Vagina (tissue), 2 donors: Measurements from ENCODE around the gene C11orf65. TPM values are rescaled to one million over a fixed set of nuclear protein-coding genes. Genes with fewer than 3 reads are reported as not detected.
A peak's percentile ranks its signal among the peaks of the same experiment; 100 is the strongest.

Experiments
- DNase-seq, 2 donors: peaks; one replicate each; pipeline ENCODE4 v3.0.0-alpha.2; 2017; ENCODE audit errors: extremely low spot score in 2 of 2
- H3K27ac ChIP-seq: fragments of 200-600 bp; sonication (generic); one replicate; pipeline ENCODE4 v1.5.1; 2019
- H3K27me3 ChIP-seq: fragments of 200-600 bp; sonication (generic); one replicate; pipeline ENCODE4 v1.5.1; 2019
- H3K36me3 ChIP-seq, 2 donors: fragments of 200-600 bp; sonication (generic); one replicate each; pipeline ENCODE4 v1.5.1; 2017 to 2019
- H3K4me1 ChIP-seq: fragments of 200-600 bp; sonication (generic); one replicate; pipeline ENCODE4 v1.5.1; 2019
- H3K4me3 ChIP-seq, 2 donors: fragments of 200-600 bp; sonication (generic); 1 replicate in 1 of 2; 2 replicates in 1 of 2; pipeline ENCODE4 v1.5.1; 2016 to 2019
- H3K9me3 ChIP-seq: fragments of 200-600 bp; sonication (generic); one replicate; pipeline ENCODE4 v1.5.1; 2019
- POLR2A ChIP-seq, 2 donors: fragments of 450-650 bp; IDR thresholded peaks; one replicate each; pipeline ENCODE4 v1.6.1; 2017; ENCODE audit warnings: antibody characterized with exemption in 2 of 2, mild to moderate bottlenecking in 2 of 2, moderate library complexity in 2 of 2
- POLR2AphosphoS5 ChIP-seq, 2 donors: sonication (generic); formaldehyde crosslinking; IDR thresholded peaks; one replicate each; pipeline ENCODE4 v1.9.0; 2017; ENCODE audit warnings: antibody characterized with exemption in 2 of 2, mild to moderate bottlenecking in 2 of 2, low read depth in 1 of 2; ENCODE audit not compliant: insufficient read depth in 1 of 2
- intact Hi-C: fragments of 100-400 bp; cut with DNase I; formaldehyde crosslinking; loops from one replicate; pipeline ENCODE4 v1.15.1; 2023
- total RNA-seq: library from RNA; depleted of rRNA; stranded (reverse); fragments of >200 nt; gene quantifications from one replicate; pipeline ENCODE4 v1.2.3, GENCODE V29; 2016
- TF ChIP-seq, protein P1 (sequence below), 3 experiments: fragments of 450-650 bp in 2 of 3; fragments of 200-600 bp in 1 of 3; sonication (generic) in 1 of 3; IDR thresholded peaks; one replicate each; pipeline ENCODE4 v1.5.1; 2017 to 2019; ENCODE audit warnings: antibody characterized with exemption in 3 of 3, mild to moderate bottlenecking in 2 of 3, moderate library complexity in 2 of 3

The C11orf65 gene
- total RNA-seq, 1 donor from 2014 or later: 0.25 TPM

DNA sequence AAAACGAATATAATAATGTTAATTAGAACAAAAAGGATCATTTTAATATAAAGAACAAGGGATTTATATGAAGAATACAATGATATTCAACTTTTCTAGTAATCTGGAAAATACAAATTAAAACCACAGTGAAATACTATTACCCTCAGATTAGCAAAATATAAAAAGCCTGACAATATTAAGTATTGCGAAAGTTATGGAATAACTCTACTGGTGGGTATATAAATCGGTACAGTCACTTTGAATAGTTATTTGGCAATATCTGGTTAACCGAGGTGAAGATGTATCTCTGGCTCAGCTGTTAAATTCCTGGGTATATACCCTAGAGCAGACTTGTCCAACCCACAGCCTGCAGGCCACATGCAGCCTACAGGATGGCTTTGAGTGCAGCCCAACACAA, 125.7 kb downstream of the C11orf65 start:
- H3K27ac ChIP-seq: no peak overlapping the region
- H3K27me3 ChIP-seq: no peaks in the 10 kb centered on the region
- no peak for DNase-seq
- intact Hi-C loops: no loop called here
- peaks cover 0 to 9% of the 10 kb centered on the region in 2 donors for H3K36me3 ChIP-seq
- H3K9me3 ChIP-seq: no peaks in the 10 kb centered on the region
- no peaks in the 10 kb centered on the region for H3K4me1 ChIP-seq
- TF ChIP-seq POLR2AphosphoS5 (IDR thresholded peaks at IDR 0.05; ENCODE audit: insufficient read depth in 1 of 2, low read depth in 1 of 2) (no peak), POLR2A (IDR thresholded peaks at IDR 0.05) (no peak)
- TF ChIP-seq, protein P1, sequence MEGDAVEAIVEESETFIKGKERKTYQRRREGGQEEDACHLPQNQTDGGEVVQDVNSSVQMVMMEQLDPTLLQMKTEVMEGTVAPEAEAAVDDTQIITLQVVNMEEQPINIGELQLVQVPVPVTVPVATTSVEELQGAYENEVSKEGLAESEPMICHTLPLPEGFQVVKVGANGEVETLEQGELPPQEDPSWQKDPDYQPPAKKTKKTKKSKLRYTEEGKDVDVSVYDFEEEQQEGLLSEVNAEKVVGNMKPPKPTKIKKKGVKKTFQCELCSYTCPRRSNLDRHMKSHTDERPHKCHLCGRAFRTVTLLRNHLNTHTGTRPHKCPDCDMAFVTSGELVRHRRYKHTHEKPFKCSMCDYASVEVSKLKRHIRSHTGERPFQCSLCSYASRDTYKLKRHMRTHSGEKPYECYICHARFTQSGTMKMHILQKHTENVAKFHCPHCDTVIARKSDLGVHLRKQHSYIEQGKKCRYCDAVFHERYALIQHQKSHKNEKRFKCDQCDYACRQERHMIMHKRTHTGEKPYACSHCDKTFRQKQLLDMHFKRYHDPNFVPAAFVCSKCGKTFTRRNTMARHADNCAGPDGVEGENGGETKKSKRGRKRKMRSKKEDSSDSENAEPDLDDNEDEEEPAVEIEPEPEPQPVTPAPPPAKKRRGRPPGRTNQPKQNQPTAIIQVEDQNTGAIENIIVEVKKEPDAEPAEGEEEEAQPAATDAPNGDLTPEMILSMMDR (IDR thresholded peaks at IDR 0.05): no peak
- no peak overlapping the region for H3K4me3 ChIP-seq

DNA sequence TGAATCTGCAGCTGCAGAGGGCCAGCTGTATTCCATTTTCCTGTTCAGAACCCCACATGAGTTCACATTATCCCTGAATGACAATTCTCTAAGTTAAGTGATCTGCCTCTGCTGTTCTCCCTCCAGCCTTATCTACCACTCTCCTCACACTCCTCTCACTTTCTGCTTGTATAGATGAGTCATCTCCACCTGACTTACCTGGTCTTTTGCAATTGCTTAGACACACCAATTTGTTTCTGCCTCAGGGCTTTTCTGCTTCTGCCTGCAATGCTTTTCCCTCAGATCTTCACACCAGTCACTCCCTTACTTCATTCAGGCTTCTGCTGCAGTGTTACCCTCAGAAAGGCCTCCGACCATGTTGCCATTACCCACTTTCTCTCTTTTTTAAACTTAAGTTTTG, 126.4 kb downstream of the C11orf65 start:
- no peaks in the 10 kb centered on the region for H3K9me3 ChIP-seq
- intact Hi-C loops: no loop called here

DNA sequence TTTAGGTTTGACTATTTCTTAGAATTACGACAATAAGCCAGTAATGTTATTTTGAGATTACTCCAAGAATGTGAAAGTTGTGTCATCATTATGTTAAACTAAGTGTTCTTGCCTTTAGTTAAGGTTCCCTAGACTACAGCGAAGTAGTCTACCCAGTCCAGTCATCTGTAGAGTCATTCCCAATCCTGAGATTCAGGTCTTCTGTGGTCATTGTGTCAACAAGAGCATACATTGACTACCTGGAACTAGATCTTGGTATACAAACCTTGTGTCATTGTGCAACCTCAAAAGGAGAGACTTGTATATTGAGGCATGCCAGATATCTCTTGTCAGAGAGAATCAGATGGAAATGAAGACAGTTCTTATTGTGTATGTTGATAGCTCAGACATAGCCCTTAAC, 128.6 kb downstream of the C11orf65 start:
- Histone ChIP-seq H3K36me3 (peaks cover 0 to 22% of the 10 kb centered on the region in 2 donors), H3K27me3 (no peaks in the 10 kb centered on the region), H3K27ac (no peak overlapping the region), H3K4me1 (no peaks in the 10 kb centered on the region), H3K4me3 (no peak overlapping the region), H3K9me3 (no peaks in the 10 kb centered on the region)
- TF ChIP-seq POLR2A (IDR thresholded peaks at IDR 0.05): no peak
- TF ChIP-seq, protein P1 (IDR thresholded peaks at IDR 0.05): no peak
- no peak for TF ChIP-seq POLR2AphosphoS5 (IDR thresholded peaks at IDR 0.05; ENCODE audit: insufficient read depth in 1 of 2, low read depth in 1 of 2)
- DNase-seq: no peak
- intact Hi-C loops: no loop called here

More for the DNA sequence above, 126.4 kb downstream of the C11orf65 start:
- no peak for DNase-seq
- Histone ChIP-seq H3K4me1 (no peaks in the 10 kb centered on the region), H3K27me3 (no peaks in the 10 kb centered on the region), H3K27ac (no peak overlapping the region), H3K4me3 (no peak overlapping the region), H3K36me3 (peaks cover 0 to 15% of the 10 kb centered on the region in 2 donors)
- TF ChIP-seq POLR2AphosphoS5 (IDR thresholded peaks at IDR 0.05; ENCODE audit: insufficient read depth in 1 of 2, low read depth in 1 of 2) (peak in 1 of 2 donors; percentile 84), POLR2A (IDR thresholded peaks at IDR 0.05) (no peak)

DNA sequence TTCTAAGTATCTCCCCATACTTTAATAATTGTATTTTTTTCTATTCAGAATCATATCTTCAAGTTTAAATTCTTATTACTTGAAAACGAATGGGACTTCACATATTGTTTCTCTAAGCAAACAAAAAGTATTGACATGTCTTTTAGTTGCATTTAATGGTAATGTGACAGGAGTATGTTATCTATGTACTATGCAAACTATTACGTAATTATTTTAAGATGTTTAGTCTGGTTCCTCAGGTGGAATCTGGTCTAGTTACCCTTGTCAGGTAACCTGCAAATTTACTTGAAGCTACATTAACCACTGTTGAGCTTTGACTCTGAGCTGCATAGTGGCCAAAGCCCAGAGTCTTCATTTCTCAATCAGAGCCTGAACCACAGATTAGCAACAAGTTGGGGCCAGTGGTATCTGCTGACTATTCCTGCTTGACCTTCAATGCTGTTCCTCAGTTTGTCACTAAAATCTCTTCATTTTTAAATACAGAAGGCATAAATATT, 133.9 kb downstream of the C11orf65 start:
- no peak for DNase-seq
- Histone ChIP-seq H3K4me1 (no peaks in the 10 kb centered on the region), H3K4me3 (no peak overlapping the region), H3K27ac (no peak overlapping the region), H3K27me3 (no peaks in the 10 kb centered on the region), H3K36me3 (peaks cover 0 to 49% of the 10 kb centered on the region in 2 donors), H3K9me3 (no peaks in the 10 kb centered on the region)
- TF ChIP-seq POLR2AphosphoS5 (IDR thresholded peaks at IDR 0.05; ENCODE audit: insufficient read depth in 1 of 2, low read depth in 1 of 2) (no peak), POLR2A (IDR thresholded peaks at IDR 0.05) (no peak)
- TF ChIP-seq, protein P1 (IDR thresholded peaks at IDR 0.05): no peak
- intact Hi-C loops: no loop called here

Other genes with a start within 250 kb of the C11orf65 start
- 15.2 TPM for gene NPAT, start 244.9 kb downstream of the C11orf65 start, total RNA-seq
- 59.9 TPM for gene ATM, start 244.5 kb downstream of the C11orf65 start, total RNA-seq
- 24.8 TPM for gene POGLUT3, start 30.9 kb upstream of the C11orf65 start, total RNA-seq
- gene EXPH5, start 126.2 kb upstream of the C11orf65 start, total RNA-seq: 16.7 TPM
- gene DDX10, start 197.5 kb upstream of the C11orf65 start, total RNA-seq: 23.8 TPM